ENCODE results near the gene SLCO2A1. TPM values are rescaled to one million over a fixed set of nuclear protein-coding genes. Genes with fewer than 3 reads are reported as not detected.

The SLCO2A1 gene
- total RNA-seq, 1 donor from 2014 or later = 40.1 TPM

- peak; percentile 45 for DNase-seq (ENCODE audit: low spot score)
Measured at GRCh38 chr3:134035836-134036235, 6.1 kb upstream of the SLCO2A1 start.

GRCh38 chr3:134034005-134034785, 4.5 kb upstream of the SLCO2A1 start:
- peak; percentile 59 for DNase-seq (ENCODE audit: low spot score)

GRCh38 chr3:134033315-134033996, 3.7 kb upstream of the SLCO2A1 start:
- DNase-seq (ENCODE audit: low spot score) = peak; percentile 51

GRCh38 chr3:134031348-134031915, 1.7 kb upstream of the SLCO2A1 start:
- DNase-seq (ENCODE audit: low spot score) = peak; percentile 69

GRCh38 chr3:134030379-134031347, 938 bp upstream of the SLCO2A1 start:
- DNase-seq (ENCODE audit: low spot score) = peak; percentile 86

- no peak for DNase-seq (ENCODE audit: low spot score)
Measured at GRCh38 chr3:134029256-134029733, 430 bp downstream of the SLCO2A1 start.

- peak; percentile 69 for DNase-seq (ENCODE audit: low spot score)
Measured at GRCh38 chr3:134028486-134029255, 1.1 kb downstream of the SLCO2A1 start.

GRCh38 chr3:134027631-134028030, 2.1 kb downstream of the SLCO2A1 start:
- DNase-seq (ENCODE audit: low spot score) = no peak

- peak; percentile 64 for DNase-seq (ENCODE audit: low spot score)
Measured at GRCh38 chr3:134020135-134020680, 9.5 kb downstream of the SLCO2A1 start.

GRCh38 chr3:134018850-134019249, 10.9 kb downstream of the SLCO2A1 start:
- DNase-seq (ENCODE audit: low spot score) = no peak

GRCh38 chr3:134018406-134018805, 11.3 kb downstream of the SLCO2A1 start:
- no peak for DNase-seq (ENCODE audit: low spot score)

GRCh38 chr3:134017490-134017889, 12.2 kb downstream of the SLCO2A1 start:
- peak; percentile 71 for DNase-seq (ENCODE audit: low spot score)

- DNase-seq (ENCODE audit: low spot score) = no peak
Measured at GRCh38 chr3:134014270-134014669, 15.5 kb downstream of the SLCO2A1 start.

GRCh38 chr3:134013280-134013679, 16.4 kb downstream of the SLCO2A1 start:
- DNase-seq (ENCODE audit: low spot score) = no peak

- no peak for DNase-seq (ENCODE audit: low spot score)
Measured at GRCh38 chr3:134009345-134010000, 20.3 kb downstream of the SLCO2A1 start.

GRCh38 chr3:134008630-134009156, 21.0 kb downstream of the SLCO2A1 start:
- DNase-seq (ENCODE audit: low spot score) = no peak

GRCh38 chr3:134007819-134008218, 21.9 kb downstream of the SLCO2A1 start:
- DNase-seq (ENCODE audit: low spot score) = no peak

- no peak for DNase-seq (ENCODE audit: low spot score)
Measured at GRCh38 chr3:134004841-134005240, 24.9 kb downstream of the SLCO2A1 start.

- DNase-seq (ENCODE audit: low spot score) = no peak
Measured at GRCh38 chr3:134003066-134003465, 26.7 kb downstream of the SLCO2A1 start.
